ENCODE data around the gene GALC.

GALC gene

DNA sequence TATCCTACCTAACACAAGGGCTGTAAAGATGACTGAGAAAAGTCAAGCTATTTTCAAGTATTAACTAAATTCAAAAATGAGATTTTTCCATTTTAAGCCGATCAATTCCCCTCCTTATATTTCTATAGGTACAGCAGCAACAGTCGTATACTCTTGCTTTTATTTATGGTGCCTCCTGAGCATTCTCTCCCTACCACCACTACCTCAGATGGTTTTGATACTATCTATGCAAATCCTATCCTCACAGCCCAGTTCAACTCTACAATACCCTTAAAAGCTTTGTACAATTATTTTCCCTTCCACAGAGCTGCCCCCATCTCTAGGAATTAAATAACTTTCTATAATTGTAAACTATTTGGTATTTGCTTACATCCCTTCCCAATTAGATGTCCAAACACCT, 52.1 kb downstream of the GALC start:
- TF ChIP-seq SIN3A (IDR thresholded peaks at IDR 0.05; ENCODE audit: borderline replicate concordance, insufficient read depth, low read length), result no peak
- no peak for TF ChIP-seq FOXP2 (optimal IDR thresholded peaks at IDR 0.05; ENCODE audit: borderline replicate concordance, extremely low read depth, extremely low read length, insufficient read depth)
- no peak for TF ChIP-seq POLR2AphosphoS5 (IDR thresholded peaks at IDR 0.05; ENCODE audit: low read depth, low read length)
- no peak for TF ChIP-seq TAF1 (IDR thresholded peaks at IDR 0.05; ENCODE audit: borderline replicate concordance, insufficient read depth, low read length)

GRCh38 chr14:87940382-87940781, 52.6 kb downstream of the GALC start:
- no peak for TF ChIP-seq FOXP2 (optimal IDR thresholded peaks at IDR 0.05; ENCODE audit: borderline replicate concordance, extremely low read depth, extremely low read length, insufficient read depth)
- no peak for TF ChIP-seq REST (IDR thresholded peaks at IDR 0.05; ENCODE audit: insufficient read depth in 1 of 2, low read depth in 2 of 2, low read length in 2 of 2)
- no peak for TF ChIP-seq SIN3A (IDR thresholded peaks at IDR 0.05; ENCODE audit: borderline replicate concordance, insufficient read depth, low read length)
- TF ChIP-seq POLR2AphosphoS5 (IDR thresholded peaks at IDR 0.05; ENCODE audit: low read depth, low read length), result no peak
- no peak for TF ChIP-seq TAF1 (IDR thresholded peaks at IDR 0.05; ENCODE audit: borderline replicate concordance, insufficient read depth, low read length)

GRCh38 chr14:87935886-87936285, 57.1 kb downstream of the GALC start:
- TF ChIP-seq TAF1 (IDR thresholded peaks at IDR 0.05; ENCODE audit: borderline replicate concordance, insufficient read depth, low read length) (no peak), SIN3A (IDR thresholded peaks at IDR 0.05; ENCODE audit: borderline replicate concordance, insufficient read depth, low read length) (no peak), FOXP2 (optimal IDR thresholded peaks at IDR 0.05; ENCODE audit: borderline replicate concordance, extremely low read depth, extremely low read length, insufficient read depth) (no peak), POLR2AphosphoS5 (IDR thresholded peaks at IDR 0.05; ENCODE audit: low read depth, low read length) (no peak), REST (IDR thresholded peaks at IDR 0.05; ENCODE audit: insufficient read depth in 1 of 2, low read depth in 2 of 2, low read length in 2 of 2) (no peak)

DNA sequence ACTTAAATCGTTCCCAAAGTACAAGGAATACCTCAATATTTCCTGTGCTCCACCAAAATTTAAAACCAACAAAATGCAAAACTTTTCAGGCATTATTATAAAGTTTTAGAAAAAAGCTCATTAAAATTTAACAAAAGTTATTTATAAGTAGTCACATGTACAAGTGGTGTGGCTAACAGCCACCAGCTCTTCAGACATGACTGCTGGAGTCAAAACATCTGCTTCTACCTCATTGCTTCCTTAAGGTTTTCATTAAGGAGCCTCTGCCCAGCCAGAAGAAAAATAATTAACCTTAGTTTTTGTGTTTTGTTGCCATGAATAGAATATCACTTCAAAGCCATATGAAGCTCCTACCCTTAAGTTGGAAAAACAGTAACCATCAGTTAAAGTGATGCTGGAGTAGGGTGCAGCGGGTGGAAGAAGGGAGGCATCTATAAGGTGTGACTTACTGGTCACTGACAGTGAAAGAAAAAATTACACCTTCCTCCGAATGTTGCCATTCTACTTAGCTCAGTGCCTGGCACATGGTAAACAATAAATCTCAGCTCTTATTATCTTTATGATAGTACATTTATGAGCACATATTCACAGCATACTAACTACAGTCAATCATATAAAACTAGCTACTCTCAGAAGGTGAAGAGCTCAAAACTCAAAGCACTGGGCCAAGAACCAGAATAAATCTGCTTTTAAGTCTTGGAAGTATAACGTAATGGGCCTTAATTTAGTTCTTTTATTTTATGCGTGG, 57.7 kb downstream of the GALC start:
- TF ChIP-seq REST (IDR thresholded peaks at IDR 0.05; ENCODE audit: insufficient read depth in 1 of 2, low read depth in 2 of 2, low read length in 2 of 2) (no peak), POLR2AphosphoS5 (IDR thresholded peaks at IDR 0.05; ENCODE audit: low read depth, low read length) (no peak), FOXP2 (optimal IDR thresholded peaks at IDR 0.05; ENCODE audit: borderline replicate concordance, extremely low read depth, extremely low read length, insufficient read depth) (no peak), SIN3A (IDR thresholded peaks at IDR 0.05; ENCODE audit: borderline replicate concordance, insufficient read depth, low read length) (no peak), TAF1 (IDR thresholded peaks at IDR 0.05; ENCODE audit: borderline replicate concordance, insufficient read depth, low read length) (no peak)

GRCh38 chr14:87934185-87934584, 58.8 kb downstream of the GALC start:
- no peak for TF ChIP-seq REST (IDR thresholded peaks at IDR 0.05; ENCODE audit: insufficient read depth in 1 of 2, low read depth in 2 of 2, low read length in 2 of 2)
- TF ChIP-seq SIN3A (IDR thresholded peaks at IDR 0.05; ENCODE audit: borderline replicate concordance, insufficient read depth, low read length), result no peak
- no peak for TF ChIP-seq TAF1 (IDR thresholded peaks at IDR 0.05; ENCODE audit: borderline replicate concordance, insufficient read depth, low read length)
- TF ChIP-seq POLR2AphosphoS5 (IDR thresholded peaks at IDR 0.05; ENCODE audit: low read depth, low read length), result no peak
- no peak for TF ChIP-seq FOXP2 (optimal IDR thresholded peaks at IDR 0.05; ENCODE audit: borderline replicate concordance, extremely low read depth, extremely low read length, insufficient read depth)
